ENCODE results near the gene CERK.

Gene CERK

GRCh38 chr22:46665151-46665695 lies 72.8 kb downstream of the CERK start:
- TF ChIP-seq FOXP2 (optimal IDR thresholded peaks at IDR 0.05; ENCODE audit: borderline replicate concordance, extremely low read depth, extremely low read length, insufficient read depth) (no peak), SIN3A (IDR thresholded peaks at IDR 0.05; ENCODE audit: borderline replicate concordance, insufficient read depth, low read length) (no peak), POLR2AphosphoS5 (IDR thresholded peaks at IDR 0.05; ENCODE audit: low read depth, low read length) (no peak), TAF1 (IDR thresholded peaks at IDR 0.05; ENCODE audit: borderline replicate concordance, insufficient read depth, low read length) (no peak)
- TF ChIP-seq, protein P1, sequence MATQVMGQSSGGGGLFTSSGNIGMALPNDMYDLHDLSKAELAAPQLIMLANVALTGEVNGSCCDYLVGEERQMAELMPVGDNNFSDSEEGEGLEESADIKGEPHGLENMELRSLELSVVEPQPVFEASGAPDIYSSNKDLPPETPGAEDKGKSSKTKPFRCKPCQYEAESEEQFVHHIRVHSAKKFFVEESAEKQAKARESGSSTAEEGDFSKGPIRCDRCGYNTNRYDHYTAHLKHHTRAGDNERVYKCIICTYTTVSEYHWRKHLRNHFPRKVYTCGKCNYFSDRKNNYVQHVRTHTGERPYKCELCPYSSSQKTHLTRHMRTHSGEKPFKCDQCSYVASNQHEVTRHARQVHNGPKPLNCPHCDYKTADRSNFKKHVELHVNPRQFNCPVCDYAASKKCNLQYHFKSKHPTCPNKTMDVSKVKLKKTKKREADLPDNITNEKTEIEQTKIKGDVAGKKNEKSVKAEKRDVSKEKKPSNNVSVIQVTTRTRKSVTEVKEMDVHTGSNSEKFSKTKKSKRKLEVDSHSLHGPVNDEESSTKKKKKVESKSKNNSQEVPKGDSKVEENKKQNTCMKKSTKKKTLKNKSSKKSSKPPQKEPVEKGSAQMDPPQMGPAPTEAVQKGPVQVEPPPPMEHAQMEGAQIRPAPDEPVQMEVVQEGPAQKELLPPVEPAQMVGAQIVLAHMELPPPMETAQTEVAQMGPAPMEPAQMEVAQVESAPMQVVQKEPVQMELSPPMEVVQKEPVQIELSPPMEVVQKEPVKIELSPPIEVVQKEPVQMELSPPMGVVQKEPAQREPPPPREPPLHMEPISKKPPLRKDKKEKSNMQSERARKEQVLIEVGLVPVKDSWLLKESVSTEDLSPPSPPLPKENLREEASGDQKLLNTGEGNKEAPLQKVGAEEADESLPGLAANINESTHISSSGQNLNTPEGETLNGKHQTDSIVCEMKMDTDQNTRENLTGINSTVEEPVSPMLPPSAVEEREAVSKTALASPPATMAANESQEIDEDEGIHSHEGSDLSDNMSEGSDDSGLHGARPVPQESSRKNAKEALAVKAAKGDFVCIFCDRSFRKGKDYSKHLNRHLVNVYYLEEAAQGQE (IDR thresholded peaks at IDR 0.05; ENCODE audit: insufficient read depth in 1 of 2, low read depth in 2 of 2, low read length in 2 of 2), result no peak

DNA sequence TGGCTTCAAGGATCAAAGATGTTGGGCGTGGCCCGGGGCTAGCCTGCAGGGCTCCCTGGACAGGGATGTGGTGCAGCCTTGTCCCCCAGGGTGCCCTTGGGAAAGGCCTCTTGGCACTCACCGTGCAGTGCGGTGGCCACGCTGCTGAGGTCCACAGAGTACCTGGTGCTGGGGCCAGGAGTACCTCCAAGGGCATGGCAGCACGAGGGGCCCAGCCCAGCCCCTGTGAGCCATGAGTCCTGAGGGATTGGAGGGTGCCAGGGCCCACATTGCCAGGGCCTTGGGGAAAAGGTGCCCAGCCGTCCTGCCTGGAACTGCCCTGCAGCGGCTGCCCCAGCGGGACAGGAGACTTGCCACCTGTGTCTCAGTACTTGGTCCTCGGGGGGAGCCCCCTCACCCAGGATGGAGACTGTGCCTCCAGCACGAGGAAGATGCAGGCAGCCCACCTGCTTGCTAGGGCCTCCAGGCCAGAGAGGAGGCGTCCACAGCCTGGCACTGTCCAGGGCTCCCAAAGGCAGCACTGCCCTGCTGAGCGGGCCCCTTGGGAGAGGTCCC lies 73.7 kb downstream of the CERK start:
- no peak for TF ChIP-seq FOXP2 (optimal IDR thresholded peaks at IDR 0.05; ENCODE audit: borderline replicate concordance, extremely low read depth, extremely low read length, insufficient read depth)
- TF ChIP-seq, protein P1 (IDR thresholded peaks at IDR 0.05; ENCODE audit: insufficient read depth in 1 of 2, low read depth in 2 of 2, low read length in 2 of 2), result no peak
- no peak for TF ChIP-seq TAF1 (IDR thresholded peaks at IDR 0.05; ENCODE audit: borderline replicate concordance, insufficient read depth, low read length)
- no peak for TF ChIP-seq SIN3A (IDR thresholded peaks at IDR 0.05; ENCODE audit: borderline replicate concordance, insufficient read depth, low read length)
- TF ChIP-seq POLR2AphosphoS5 (IDR thresholded peaks at IDR 0.05; ENCODE audit: low read depth, low read length), result no peak

DNA sequence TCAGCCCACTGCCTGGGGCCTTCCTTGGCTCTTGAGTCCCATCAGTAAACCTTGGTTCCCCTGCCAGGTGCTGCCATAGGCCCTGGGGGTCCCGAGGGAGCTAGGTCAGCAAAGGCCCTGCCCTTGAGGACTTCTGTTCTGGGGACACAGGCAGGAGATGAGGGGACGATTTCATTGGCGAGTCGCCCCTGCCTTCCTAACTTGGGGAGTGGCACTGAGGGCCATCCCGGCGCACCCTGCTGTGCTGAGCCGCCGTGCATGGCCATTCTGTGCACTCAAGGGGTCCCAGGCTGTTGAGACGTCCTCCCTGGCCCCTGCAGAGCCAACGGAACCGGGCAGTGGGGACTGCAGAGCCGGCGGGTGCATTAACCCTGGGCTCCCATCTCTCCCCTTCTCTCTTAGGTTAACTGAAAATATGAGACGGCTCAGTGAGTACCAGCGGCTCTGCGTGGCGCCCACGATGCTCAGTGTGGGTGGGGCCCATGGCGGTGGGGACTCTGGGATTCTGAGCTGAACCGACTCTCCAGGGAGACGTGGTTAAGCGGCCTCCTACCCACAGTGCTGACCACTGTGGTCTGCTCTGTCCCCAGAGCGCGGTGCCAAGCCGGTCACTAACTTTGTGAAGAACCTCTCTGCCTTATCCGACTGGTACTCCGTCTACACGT lies 74.5 kb downstream of the CERK start:
- TF ChIP-seq FOXP2 (optimal IDR thresholded peaks at IDR 0.05; ENCODE audit: borderline replicate concordance, extremely low read depth, extremely low read length, insufficient read depth) (no peak), POLR2AphosphoS5 (IDR thresholded peaks at IDR 0.05; ENCODE audit: low read depth, low read length) (no peak)

DNA sequence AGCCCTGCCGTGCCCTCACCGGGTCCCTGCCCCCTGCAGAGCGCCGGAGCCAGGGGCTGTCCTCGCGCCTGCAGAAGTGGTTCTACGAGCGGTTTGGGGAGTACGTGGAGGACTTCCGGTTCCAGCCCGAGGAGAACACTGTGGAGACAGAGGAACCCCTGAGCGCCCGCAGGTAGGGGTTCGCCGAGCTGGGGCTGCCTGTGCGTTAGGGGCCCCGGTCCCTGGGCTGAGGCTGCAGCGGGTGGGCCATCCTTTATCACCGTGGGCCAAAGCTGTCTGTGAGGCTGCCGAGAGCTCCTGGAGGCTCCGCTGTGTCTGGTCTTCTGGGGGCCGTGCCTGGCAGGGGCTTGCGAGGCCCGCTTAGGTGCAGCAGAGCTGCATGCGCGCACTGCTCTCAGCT lies 75.1 kb downstream of the CERK start:
- TF ChIP-seq SIN3A (IDR thresholded peaks at IDR 0.05; ENCODE audit: borderline replicate concordance, insufficient read depth, low read length) (no peak), POLR2AphosphoS5 (IDR thresholded peaks at IDR 0.05; ENCODE audit: low read depth, low read length) (no peak), TAF1 (IDR thresholded peaks at IDR 0.05; ENCODE audit: borderline replicate concordance, insufficient read depth, low read length) (no peak), FOXP2 (optimal IDR thresholded peaks at IDR 0.05; ENCODE audit: borderline replicate concordance, extremely low read depth, extremely low read length, insufficient read depth) (no peak)
- TF ChIP-seq, protein P1 (IDR thresholded peaks at IDR 0.05; ENCODE audit: insufficient read depth in 1 of 2, low read depth in 2 of 2, low read length in 2 of 2), result no peak

- TF ChIP-seq TAF1 (IDR thresholded peaks at IDR 0.05; ENCODE audit: borderline replicate concordance, insufficient read depth, low read length), result no peak
- no peak for TF ChIP-seq FOXP2 (optimal IDR thresholded peaks at IDR 0.05; ENCODE audit: borderline replicate concordance, extremely low read depth, extremely low read length, insufficient read depth)
- TF ChIP-seq, protein P1 (IDR thresholded peaks at IDR 0.05; ENCODE audit: insufficient read depth in 1 of 2, low read depth in 2 of 2, low read length in 2 of 2), result no peak
- no peak for TF ChIP-seq POLR2AphosphoS5 (IDR thresholded peaks at IDR 0.05; ENCODE audit: low read depth, low read length)
- TF ChIP-seq SIN3A (IDR thresholded peaks at IDR 0.05; ENCODE audit: borderline replicate concordance, insufficient read depth, low read length), result no peak
These were observed 75.8 kb downstream of the CERK start for GRCh38 chr22:46662226-46662625.

Measured in PFSK-1 (cell line).